SK-N-MC (cell line): ENCODE data around the gene CACNA1F.

Experiments used
- EZH2 ChIP-seq: fragments of 200-600 bp; sonication (generic); IDR thresholded peaks from one replicate; pipeline ENCODE4 v1.6.1; 2017; ENCODE audit warnings: antibody characterized with exemption
- POLR2AphosphoS5 ChIP-seq: IDR thresholded peaks from 2 replicates; pipeline ENCODE4 v1.6.1; 2012; ENCODE audit warnings: mild to moderate bottlenecking, low read depth, low read length, borderline replicate concordance

DNA sequence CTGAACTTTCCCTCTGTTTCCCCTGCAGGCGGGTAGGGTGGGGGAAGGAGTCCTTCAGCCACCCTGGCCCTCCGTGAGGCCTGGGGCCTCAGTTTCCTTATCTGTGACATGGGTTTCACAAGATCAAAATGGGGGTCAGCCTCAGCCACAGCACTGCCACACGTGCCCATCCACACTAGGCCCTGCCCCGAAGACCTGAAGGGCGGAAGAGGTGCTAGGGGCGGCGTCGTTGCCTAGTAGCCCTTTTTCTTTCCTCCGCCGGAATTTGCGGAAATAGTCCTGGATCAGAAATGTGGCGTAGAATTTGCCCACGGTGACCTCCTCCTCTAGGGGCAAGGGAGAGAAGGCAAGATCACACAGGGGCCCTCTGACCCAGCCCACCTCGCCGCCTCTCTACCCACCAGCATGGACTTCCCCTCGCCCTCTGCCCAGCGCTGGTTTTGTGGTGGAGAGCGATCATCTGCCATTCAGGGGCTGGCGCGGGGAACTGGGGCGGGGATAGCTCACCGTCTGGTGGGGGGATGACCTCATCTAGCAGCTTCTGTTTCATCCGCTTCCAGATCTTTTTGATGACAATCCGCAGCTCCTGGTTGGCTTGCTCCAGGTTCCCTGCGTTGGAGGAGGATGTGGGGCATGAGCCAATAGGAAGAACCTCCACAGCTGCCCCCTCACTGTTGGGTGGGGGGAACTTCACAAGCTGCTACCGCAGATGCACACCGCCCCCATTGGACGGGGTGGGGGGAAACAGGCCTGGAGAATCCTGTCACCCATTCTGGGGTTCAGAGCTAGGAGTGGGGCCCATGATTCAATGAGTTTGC lies 23.5 kb downstream of the CACNA1F start:
- no peak for TF ChIP-seq EZH2
- TF ChIP-seq POLR2AphosphoS5 = no peak
